HG03060 (cell line): ENCODE data around the gene MTMR11.
"Not testable (repeated sequence)": the region's sequence is repeated elsewhere in the genome, so short reads cannot be mapped to it uniquely, and the experiment has no call there.

ENCODE experiments used
- ATAC-seq: cut with Tn5 transposase; IDR thresholded peaks from one replicate; pipeline ENCODE4 v1.9.1; 2021; ENCODE audit warnings: low read depth, moderate number of reproducible peaks; ENCODE audit not compliant: unreplicated experiment

Gene MTMR11, protein sequence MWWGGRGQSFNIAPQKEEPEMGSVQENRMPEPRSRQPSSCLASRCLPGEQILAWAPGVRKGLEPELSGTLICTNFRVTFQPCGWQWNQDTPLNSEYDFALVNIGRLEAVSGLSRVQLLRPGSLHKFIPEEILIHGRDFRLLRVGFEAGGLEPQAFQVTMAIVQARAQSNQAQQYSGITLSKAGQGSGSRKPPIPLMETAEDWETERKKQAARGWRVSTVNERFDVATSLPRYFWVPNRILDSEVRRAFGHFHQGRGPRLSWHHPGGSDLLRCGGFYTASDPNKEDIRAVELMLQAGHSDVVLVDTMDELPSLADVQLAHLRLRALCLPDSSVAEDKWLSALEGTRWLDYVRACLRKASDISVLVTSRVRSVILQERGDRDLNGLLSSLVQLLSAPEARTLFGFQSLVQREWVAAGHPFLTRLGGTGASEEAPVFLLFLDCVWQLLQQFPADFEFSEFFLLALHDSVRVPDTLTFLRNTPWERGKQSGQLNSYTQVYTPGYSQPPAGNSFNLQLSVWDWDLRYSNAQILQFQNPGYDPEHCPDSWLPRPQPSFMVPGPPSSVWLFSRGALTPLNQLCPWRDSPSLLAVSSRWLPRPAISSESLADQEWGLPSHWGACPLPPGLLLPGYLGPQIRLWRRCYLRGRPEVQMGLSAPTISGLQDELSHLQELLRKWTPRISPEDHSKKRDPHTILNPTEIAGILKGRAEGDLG

DNA sequence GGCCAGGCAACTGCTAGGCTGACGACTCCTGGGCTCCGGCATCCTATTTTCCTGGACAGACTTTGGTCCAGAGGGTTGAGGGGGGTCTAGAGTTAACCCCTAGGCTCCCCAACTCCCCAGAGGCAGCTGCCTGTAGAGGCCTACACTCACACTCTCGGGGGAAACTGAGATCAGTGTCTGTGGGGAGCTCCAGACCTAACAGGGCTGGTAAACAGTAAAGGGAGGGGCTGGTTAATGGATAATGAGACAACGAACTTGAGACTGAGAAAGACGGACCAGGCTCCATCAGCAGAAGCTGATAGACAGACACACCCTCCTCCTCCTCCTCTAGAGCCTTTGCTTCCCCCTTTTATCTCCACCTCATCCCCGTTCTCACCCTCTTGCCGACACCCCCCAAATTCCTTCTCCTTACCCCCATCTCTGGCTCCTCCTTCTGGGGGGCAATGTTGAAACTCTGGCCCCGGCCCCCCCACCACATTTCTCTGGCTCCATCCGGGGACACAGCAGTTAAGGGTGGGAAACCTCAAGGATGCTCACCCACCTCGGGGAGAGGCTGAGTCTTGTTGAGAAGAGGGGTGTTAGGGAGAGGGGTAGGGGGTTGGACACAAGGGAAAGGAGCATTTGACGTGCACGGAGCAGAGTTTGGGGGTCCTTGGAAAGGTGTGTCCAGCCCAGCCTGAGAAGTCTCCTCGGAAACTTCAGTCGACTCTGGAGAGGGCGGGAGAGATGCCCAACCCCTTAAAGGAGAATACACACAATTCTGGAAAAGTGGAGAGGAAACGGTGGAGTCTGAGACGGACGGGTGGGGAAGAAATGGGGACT lies at the start of gene MTMR11:
MTMR11 (minus strand) TSS at position 710 of the 822 bp plus-strand sequence; CDS start at position 478, 232 bp downstream.
- ATAC-seq = no peak

DNA sequence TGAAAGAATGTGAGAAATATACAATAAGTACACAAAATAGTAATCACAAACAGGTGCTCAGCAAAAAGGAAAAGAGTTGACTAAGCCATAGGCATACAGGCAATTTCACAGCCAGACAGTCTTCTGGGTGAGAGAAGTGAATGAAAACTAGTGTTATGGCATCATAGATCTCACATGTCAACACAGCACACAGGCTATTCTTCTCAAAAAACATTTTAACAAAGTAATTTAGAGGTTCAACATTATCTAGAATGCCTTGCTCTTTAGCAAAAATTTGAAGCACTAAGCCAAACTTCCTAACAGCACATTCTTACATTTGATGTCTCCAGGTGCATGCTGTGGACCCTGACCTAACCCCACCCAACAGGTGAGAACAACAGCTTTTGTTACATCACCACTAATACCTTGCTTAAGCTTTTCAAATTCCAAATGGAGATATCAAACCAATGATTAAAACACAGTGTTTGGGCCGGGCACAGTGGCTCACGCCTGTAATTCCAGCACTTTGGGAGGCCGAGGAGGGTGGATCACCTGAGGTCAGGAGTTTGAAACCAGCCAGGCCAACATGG lies 43.4 kb upstream of the MTMR11 start:
- no peak for ATAC-seq

DNA sequence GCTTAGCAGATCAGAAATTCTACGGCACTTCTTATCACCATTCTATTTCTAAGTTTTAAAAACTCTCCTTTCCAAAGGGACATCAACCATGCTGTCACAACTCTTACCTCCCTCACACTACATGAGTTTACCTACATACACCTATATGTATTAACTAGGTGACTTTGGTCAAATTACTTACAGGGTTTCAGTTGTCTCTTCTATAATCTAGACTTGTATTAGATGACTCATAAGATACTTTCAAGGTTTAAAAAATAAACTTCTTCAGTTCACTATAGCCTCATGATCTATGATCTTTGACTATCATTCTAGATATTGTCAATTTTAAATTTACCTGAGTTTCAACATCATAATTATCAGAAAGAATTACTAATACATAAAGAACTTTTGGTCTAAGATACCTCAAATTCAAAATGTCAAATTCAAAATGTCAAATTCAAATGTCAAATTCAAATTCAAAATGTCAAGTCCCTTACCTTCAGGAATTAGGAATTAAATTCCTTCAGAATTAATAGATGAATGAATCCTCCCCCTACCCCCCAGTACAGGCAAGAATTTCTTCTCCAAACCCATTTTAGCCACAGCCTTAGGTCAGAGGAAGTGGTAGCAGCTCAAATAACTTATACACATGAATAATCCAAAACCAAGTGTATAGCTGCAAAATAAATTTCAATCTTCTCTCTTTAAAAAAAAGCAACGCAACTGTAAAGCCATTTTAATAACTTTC lies 42.7 kb upstream of the MTMR11 start:
- no peak for ATAC-seq

DNA sequence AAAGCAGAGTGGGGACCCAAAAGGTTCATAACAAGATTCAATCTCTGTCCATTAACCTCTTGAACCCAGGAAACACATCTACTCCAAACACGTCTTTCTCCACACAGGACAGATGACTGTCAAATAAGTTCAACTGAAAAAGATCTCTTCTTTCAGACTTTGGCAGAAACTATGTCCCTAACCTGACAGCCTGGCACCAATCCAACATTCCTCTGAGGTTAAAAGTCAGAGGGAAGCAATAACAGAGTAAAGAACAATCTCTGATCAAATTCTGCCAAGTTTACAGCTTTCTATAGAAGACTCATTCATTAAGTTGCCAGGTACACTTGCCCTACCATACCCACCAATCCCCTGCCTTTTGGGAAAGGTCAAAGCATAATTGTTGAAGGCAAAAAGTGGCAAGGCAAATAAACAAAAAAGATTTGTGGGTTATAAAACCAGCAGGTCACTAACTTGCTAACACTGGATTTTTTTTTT lies 41.9 kb upstream of the MTMR11 start:
- ATAC-seq = no peak

DNA sequence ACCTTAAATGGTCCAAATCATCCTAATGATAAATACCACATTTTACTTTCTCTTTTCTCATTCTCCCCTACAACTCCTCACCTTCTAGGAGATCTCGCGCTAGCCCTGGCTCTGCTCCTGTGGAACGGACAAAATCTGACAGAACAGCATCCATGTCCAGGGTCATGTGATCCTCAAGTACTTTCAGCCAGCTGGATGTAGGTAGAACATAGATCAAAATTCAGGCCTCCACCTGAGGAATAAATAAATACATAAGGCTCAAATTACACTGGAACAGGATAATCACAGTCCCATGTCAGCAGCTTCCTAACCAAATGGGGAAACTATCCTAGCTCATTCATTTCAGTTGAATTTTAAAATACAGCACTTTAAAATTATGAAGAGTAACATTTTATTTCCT lies 40.7 kb upstream of the MTMR11 start:
- no peak for ATAC-seq

DNA sequence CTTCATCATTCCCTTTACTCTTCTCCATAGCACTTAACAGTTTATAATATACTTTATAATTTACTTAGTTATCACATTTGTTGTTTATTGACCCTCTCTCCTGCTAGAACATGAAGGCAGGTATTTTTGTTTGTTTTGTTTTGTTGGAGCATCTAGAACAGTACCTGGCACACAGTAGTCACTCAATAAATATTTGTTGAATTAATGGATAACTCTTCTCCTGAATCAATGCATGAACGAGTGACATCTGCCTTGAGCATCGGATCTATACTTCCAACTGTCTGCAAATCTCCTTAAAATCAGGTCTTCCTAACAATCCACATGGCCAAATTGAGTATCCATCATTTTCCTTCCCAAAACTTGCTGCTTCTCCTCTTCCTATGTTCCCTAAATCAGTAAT lies 35.9 kb upstream of the MTMR11 start:
- ATAC-seq = no peak

DNA sequence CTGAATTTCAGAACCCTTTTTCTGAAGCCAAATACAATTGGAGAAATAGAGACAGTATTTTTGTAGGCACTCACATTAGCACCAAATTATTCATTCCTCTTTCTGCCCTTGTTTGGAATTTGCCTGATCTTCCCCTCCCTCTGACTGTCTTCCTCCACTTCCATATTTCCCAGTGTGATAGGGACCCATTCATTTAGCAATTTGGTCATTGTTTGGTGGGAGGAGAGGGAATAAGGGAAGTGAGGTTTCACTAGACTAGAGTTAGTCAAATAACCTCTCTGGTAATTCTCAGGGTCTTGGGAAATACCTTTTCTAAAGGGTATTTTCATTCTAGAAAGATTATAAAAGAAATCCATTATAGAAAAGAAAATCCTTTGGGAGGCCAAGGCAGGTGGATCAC lies 31.0 kb upstream of the MTMR11 start:
- no peak for ATAC-seq

DNA sequence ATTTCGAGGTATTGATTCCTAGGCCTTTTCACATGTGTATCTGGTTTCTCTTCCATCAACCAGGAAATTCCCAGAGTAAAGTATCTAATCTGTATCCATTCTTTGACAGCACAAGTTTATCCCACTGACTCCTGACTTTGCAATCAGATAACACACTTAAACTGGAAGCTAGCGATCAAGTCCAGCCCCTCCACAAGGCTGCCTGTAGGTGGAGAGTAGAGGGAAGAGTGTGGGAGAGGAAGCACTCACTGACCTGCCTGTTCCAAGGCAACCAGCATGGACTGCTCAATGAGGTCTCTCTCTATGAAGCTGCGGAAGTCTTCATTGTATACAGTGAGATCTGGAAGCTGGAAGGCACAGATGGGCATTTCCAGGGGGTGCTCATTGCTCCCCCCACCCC lies 30.4 kb upstream of the MTMR11 start:
- no peak for ATAC-seq

DNA sequence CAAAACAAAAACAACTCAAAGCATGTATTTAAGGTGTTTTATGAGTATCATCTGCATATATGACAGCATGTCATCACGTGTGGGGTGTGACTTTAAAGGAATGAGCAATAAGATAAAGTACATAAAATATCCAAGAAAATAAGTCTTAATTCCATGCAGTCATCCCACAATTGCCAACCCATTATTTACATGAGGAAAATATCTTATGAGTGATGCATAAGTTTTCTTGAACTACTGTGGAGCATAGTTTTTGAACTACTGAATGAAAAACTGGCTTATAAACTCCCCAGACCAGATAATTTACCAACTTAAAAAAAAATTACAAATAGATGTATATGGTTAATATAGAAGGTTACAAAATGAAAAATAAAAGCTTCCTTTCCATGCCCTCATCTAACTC lies 29.7 kb upstream of the MTMR11 start:
- no peak for ATAC-seq

DNA sequence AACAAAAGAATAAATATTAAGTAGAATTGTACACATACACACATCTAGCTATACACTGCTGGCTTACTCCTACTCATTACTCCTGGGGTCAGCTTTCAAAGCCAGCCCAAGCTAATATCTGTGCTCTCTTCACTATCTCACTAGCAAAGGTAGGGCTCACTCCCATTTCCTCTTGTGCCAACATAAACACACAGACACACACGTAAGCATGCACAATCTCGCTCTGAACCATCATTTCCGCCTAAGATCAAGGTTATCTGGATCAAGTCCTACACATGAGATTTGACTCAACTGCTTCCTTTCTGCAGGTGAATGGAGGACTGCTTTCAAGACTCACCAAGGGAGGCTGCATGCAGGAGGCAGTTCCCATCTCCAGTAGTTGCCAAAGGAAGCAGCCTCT lies 28.8 kb upstream of the MTMR11 start:
- no peak for ATAC-seq

DNA sequence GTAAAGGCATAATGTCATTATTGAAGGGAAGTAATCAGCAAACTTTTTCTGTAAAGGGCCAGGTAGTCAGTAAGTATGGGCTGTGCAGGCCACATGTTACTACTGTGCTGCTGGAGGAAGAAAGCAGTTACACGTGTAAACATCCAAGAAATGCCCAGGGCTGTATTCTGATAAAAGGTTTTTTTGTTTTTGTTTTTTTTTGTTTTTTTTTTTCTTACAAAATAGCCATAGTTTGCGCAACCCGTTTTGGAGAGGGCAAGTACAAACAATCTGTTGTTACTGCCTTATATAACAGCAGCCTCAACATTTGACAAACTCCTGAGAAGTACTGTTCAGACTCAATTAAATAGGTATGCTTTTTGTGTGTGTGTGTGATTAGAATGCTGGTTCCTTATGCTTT lies 26.7 kb upstream of the MTMR11 start:
- ATAC-seq = no peak

DNA sequence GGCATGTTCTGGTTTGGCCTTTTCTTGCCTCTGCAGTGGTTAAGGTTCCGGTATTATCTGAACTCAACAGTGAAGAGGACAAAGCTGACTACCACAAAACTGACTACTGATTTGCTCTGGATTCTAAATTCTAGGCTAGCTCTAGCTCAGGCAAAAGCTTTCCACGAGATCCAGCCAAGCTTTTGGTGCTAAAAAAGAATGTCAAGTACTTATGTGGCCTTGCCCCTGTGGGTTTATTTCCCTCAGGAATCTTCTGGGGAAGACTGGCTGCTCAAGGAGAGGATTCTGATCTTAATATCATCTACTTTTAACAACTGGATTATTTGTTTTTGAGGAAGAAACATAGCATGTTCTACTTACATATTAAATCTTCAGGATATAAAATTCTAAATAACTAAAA lies 26.1 kb upstream of the MTMR11 start:
- no peak for ATAC-seq

DNA sequence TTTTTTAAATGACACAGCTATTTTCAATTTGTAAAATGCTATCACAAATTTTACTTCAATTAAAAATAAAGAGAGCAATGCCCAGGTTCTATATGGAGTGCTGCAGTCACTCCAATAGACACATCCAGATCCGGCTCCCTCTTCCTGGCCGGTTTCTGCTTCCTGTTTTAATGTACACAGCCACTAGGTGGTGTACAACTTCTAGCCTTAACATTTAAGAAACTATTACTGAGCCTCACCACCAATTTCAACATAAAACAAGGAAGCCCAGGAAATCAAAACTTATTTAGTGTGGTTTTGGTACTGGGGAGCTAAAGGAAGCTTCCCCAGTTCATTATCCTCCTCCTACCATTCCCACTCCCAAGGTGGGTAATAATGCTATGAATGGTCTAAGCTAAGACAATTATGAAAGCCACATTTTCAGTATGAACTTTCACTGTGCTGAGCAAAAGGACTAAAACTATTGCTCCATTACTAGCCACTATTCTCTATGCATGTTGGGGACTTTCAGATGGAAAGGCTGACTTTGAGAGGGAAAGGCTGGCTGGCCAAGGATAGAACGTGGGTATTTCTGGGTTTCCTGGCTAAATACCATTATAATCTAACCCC lies 25.5 kb upstream of the MTMR11 start:
- no peak for ATAC-seq

DNA sequence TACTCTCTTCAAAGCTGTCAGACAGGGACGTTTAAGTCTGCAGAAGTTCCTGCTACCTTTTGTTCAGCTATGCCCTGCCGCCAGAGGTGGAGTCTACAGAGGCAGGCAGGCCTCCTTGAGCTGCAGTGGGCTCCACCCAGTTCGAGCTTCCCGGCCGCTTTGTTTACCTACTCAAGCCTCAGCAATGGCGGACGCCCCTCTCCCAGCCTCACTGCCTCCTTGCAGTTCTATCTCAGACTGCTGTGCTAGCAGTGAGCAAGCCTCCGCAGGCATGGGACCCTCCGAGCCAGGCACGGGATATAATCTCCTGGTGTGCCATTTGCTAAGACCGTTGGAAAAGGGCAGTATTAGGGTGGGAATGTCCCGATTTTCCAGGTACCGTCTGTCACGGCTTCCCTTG lies 20.9 kb upstream of the MTMR11 start:
- not testable (repeated sequence) for ATAC-seq

DNA sequence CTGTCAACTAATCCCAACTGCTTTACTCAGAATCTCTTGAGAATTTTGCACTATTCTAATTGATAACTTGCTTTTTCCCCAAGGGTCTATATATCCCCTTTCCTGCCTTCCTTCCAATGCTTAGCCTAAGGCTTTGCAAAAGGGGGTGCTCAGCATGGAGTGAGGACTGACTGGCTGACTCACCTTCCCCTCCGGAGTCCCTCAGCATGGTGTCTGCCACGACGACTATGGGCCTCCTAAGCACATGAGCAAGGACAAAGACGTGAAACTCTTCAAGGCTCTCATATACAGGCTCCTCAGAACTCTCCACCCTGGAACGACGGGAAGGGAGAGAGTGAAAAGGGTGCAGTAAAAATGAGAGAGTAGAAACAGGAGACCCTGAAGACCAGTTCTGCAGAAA lies 13.2 kb upstream of the MTMR11 start:
- no peak for ATAC-seq

DNA sequence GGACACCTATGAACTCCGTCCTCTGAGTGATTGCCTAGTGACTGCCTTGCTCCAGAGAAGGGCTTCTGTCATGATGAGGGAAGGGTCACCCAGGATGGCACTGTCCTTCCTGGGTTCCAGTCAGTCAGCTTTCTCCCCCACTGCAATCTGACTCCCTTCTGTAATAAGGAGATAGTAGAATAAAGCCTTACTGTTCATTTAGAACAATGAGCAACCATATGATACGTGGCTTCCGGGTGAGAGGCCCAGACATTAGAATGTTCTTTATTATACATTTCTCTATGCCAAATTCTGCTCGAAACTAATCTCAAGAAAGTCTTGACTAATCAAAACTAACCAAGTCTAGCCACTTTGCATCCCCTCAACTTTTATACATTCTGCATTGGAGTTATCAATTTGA lies 8.5 kb upstream of the MTMR11 start:
- no peak for ATAC-seq

DNA sequence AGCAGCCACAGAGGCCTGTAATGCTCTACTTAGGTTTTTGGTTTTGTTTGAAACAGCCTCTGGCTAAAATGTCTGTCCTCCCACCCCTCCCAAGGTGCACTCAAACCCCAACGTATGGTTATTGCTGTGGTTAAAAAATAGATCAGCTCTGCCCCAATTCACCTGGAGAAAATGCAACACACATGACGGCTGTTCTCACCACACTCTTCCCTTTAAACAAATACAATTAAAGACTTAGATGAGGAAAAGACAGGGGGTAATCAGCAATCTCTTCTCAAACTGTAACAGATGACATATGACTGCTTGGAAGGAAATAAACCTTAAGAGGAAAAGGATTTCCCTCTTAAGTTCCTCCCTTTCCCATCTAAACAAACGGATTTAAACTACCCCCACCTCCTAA lies 6.2 kb upstream of the MTMR11 start:
- no peak for ATAC-seq

DNA sequence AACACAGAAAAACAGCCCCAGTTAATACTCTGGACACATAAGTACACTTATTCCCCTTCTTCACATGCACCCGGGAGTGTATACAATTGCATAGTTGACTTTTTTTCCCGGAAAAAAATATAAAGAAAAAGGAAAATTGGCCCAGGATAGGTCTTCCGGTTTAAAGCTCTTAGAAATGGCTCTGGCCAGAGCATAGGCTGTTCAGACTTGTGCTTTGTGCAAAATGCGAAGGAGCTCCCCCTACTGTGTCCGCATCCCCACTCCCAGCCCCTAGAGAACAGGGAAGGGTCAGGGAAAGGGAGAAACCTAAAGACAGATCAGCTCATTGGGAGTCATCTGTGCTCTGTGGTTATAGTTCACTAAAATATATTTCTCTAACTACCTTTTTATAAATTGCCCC lies 5.5 kb upstream of the MTMR11 start:
- ATAC-seq = no peak

DNA sequence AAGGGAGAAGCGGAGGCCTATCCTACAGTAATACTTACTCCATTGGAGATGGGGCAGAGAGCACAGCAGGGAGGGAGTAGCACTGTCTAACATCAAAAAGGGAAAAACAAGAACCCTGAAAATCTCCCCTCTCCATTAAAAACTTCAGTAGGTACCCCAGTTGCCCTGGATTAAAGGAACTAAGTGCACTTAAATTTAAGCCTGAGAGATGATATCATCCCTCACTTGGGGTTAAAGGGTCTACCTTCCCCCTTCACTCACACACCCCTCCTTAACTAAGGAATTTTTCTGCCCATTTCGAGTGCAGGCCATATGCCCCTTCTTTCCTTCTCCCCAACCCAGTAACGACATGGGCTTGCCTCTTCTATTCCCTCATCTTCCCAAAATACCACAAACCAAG lies 3.7 kb upstream of the MTMR11 start:
- no peak for ATAC-seq

DNA sequence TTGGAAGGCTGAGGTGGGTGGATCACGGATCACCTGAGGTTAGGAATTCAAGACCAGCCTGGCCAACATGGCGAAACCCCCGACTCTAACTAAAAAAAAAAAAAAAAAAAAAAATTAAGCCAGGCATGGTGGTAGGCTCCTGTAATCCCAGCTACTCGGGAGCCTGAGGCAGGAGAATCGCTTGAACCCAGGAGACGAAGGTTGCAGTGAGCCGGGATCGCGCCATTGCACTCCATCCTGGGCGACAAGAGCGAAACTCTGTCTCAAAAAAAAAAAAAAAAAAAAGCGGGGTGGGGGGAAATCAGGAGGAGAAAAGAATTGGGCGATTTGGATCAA lies 2.0 kb upstream of the MTMR11 start:
- ATAC-seq = not testable (repeated sequence)
